Measurements from ENCODE around the gene HSD17B10.
"Not testable (repeated sequence)": the region's sequence is repeated elsewhere in the genome, so short reads cannot be mapped to it uniquely, and the experiment has no call there.

The HSD17B10 gene

DNA sequence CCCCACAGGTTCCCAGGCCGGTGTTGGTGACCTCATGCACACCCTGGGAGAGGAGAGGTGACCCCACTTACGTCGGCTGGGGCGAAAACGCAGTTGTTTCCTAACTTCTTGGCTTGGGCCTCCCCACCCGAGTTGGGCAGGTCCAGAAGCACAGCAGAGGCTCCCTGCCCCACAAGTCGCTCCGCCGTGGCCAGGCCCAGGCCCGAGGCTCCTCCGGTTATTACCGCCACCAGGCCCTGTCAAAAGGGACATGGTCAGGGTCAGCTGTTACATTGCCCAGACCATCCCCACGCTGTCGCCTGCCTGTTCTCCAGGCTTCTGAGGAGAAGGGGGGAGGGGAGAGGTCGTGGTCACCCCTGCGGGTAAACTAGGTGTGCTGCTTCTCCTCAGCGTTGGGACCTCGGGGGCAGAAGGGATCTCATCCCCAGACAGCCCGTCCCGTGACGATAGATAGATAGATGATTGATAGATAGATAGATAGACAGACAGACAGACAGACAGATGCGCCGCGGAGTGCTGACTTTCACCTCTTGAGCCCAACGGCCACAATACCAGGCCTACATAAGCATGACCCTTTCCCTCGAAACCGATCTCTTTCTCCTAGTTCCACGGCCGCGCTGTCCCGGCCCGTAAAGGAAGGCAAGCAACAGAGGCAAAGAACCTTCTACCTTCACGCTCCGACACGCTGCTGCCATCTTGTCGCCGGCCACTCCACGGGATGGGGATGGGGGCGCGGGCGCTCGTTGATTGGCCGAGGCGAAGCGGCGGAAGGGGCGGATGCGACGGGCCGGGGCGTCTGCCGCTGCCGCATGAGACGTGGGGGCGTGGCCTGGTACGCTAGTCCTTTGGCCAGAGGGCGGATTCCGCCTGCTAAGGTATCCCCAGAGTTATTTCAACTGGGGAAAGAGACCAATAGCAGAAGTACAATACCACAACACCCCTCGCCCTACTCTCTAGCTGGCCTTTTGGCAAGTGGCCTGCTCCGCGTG is at the start of gene HSD17B10:
TSS of gene HSD17B10 (minus strand) at position 720 of the 989 bp plus-strand sequence. CDS start at position 695, 25 bp downstream.
- DNase-seq (ENCODE audit: low read depth): peak; percentile 82

DNA sequence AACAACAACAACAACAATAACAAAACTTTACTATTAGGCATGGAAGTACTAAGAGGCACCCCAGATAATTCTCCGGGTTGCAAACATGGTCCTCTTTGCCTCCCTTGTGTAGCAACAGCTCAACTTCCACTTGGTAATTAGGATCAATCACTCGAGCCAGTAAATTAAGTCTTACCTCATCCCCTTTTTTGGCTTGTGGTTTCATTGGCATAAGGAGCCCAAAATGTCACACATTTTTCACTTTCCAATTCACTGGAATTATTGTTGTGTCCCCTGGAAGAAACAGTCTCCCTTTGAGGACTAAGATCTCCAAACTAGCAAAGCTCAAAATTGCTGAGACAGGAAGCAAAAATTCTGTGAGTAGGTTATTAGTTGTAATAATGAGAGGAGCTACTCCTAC is 49.2 kb upstream of the HSD17B10 start:
- DNase-seq (ENCODE audit: low read depth): no peak

DNA sequence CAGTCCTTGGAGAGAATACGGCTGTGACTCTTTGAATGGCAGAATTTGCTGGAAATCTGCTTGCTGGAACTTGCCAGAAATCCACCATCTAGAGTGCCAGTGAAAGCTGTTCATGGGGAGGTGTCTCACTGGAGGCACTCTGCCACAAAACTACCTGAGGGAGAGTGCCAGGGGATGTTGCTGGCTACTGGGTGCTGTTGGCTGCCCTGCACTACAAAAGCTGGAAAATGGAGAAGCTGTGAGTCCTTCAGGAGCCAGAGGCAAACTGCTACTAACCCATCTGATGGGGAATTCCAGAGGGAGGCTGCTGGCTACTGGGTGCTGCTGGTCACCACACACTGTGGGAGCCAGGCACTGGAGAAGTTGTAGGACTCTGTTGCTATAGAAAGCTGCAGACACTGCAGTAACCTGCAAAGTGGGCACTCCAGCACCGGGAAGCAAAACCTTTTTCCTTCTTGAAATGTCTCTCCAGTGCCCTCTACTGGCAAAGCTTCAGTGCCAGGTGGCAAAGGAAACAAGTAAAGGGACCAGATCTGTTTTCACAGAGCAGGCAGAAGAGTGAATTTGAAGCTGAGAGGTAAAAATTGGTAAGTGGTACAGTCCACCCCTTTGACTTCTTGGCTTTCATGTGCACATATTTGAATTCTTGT is 47.8 kb upstream of the HSD17B10 start:
- peak; percentile 26 for DNase-seq (ENCODE audit: low read depth)

DNA sequence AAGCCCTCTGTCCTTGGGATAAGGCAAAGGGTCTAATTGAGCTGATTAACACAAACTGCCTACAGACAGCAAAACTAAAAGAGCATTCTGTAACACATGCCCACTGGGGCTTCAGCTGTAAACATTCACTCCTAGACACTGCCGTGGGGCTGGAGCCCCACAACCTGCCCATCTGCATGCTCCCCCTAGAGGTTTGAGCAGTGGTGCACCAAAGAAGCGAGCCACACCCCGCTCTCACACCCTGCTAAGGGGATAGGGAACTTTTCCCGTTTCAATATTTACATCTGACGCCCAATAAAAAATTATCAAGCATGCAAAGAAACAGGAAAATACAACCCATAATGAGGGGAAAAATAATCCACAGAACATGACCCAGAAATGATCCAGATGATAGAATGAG is 46.9 kb upstream of the HSD17B10 start:
- no peak for DNase-seq (ENCODE audit: low read depth)

DNA sequence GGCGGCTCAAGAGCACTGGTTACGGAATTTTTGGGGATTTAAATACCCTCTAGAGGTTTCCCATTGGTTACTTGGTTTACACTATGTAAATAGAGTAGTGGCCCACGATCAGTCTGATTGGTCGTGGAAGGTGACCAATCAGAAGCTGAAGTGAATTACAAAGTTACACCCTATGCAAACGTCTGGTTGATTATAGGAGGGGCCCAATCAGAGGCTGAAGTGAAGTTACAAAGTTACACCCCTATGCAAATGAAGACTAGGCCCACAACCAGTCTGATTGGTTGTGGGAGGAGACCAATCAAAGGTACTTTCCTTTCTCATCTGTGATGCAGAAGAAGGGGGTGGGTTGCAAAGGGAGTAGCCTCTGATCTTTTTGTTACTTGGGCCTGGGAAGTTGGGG is 45.1 kb upstream of the HSD17B10 start:
- no peak for DNase-seq (ENCODE audit: low read depth)

DNA sequence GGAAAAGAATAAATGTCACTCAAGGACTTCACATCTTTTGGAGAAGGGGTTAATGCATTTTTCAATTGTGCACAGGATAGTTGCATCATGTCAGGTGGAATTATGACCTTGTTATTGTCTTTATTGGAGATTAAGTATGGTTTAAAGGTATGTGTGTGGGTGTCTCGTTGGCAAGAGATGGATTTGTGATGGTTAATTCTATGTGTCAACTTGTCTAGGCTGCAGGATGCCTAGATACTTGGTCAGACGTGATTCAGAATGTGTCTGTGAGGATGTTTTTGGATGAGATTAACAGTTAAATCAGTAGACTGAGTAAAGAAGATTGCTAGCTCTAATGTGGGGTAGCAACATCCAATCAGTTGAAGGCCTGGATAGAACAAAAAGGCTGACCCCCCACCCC is 42.2 kb upstream of the HSD17B10 start:
- no peak for DNase-seq (ENCODE audit: low read depth)

DNA sequence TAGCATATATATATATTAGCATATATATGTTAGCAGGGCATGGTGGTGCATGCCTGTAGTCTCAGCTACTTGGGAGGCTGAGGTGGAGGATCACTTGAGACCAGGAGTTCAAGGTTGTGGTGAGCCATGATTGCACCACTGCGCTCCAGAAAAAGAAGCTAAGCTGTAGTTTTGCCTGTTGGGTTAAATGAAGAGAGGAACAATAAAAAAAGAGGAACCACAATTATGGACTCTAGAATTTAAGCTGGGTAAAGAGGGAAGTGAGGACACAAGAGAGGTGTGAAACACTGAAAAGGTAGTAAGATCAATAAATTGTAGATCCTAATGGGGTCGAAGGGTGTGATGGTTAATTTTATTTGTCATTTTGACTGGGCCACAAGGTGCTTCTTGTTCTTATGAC is 40.5 kb upstream of the HSD17B10 start:
- no peak for DNase-seq (ENCODE audit: low read depth)

DNA sequence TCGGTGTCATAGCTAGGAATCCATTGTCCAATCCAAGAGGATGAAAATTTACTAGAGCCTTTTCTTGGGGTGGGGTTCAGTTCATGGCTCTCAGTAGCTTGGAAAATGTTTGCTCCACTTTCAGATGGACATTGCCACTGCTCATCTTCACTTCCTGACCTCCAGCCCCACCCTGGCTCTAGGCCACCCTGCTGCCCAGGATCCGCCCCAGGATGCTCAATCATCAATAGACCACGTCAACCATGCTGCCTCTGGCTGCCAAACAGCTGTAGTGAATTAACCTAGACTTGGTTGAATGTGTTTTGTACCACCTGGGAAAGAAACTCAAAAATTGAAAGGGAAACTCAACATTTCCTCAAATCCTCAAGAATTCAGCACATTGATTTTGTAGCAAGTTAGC is 37.2 kb upstream of the HSD17B10 start:
- DNase-seq (ENCODE audit: low read depth): no peak

DNA sequence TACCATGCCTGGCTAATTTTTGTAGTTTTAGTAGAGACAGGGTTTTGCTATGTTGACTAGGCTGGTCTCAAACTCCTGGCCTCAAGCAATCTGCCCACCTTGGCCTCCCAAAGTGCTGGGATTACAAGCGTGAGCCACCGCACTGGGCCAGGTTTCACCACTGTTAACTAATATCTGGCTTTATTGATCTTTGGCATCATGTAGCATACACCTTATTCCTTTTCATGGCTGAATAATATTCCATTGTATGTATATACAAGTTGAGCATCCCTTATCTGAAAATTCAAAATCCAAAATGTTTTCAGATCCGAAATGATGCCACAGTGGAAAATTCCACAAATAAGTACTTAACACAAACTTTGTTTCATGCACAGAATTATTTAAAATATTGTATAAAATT is 34.5 kb upstream of the HSD17B10 start:
- not testable (repeated sequence) for DNase-seq (ENCODE audit: low read depth)

DNA sequence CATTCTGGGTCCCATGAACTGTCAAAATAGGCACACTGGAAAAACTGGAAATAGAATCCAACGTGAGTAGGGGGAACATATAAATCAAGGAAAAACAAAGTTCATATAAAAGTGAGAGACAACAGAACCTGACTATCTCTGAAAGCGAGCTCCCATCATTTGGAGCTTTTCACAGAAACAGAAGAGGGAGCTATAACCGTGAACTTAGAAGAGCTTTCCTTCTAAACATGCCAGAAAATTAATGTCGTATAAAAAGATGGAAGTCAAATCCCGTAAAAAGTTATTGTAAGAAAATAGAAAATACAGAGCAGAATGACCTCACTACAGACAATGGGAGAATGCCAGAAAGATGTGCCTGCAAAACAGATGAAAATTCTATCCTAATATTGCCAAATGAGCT is 23.9 kb upstream of the HSD17B10 start:
- no peak for DNase-seq (ENCODE audit: low read depth)

DNA sequence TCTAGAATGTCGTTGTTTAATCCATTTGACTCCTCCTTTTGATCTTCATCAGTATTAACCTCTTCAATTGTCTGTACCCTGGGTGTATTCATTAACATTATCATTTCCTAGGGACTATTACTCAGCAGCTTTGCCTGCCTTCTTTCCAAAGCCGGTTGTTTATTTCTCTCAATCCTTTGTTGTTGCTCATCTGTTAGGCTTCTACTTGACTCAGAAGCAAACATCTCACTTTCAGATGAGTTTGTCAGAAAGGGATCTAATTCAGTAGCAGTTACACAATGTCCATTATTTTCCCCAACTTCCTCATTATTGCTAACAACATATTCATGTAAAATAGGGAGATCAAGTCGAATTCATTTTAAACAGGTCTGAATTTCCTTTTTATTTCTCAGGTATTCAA is 22.1 kb upstream of the HSD17B10 start:
- DNase-seq (ENCODE audit: low read depth): no peak

DNA sequence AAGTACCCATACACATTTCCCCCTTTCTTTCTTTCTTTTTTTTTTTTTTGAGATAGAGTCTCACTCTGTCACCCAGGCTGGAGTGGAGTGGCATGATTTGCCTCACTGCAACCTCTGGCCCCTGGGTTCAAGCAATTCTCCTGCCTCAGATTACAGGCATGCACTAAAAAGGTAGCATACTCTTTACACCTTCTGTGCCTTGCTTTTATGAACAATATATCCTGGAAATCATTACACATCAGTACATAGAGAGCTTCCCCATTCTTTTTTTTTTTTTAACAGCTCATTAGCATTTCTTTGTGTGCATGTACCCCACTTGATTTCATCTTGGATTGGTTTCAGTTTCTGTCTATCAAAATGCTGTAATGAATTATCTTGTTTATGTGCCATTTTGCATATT is 18.6 kb upstream of the HSD17B10 start:
- no peak for DNase-seq (ENCODE audit: low read depth)

DNA sequence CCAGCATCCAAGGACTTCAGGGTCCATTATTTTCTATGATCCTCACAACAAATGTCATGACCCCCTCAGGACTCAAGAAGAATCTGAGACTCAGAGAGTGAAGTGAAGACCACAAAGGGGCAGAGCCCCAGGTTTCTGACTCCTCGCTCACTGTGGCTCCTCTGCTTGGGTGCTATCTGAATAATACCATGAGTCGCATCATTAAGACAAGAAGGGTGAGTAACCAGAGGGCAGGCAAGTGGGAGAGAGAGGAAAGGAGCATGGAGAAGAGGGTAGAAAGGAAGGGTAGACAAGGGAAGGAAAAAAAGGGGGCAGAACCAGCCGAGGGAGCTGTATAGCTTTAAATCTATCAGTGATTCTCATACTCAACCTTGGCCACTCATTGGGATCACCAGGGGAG is 15.5 kb upstream of the HSD17B10 start:
- DNase-seq (ENCODE audit: low read depth): no peak

DNA sequence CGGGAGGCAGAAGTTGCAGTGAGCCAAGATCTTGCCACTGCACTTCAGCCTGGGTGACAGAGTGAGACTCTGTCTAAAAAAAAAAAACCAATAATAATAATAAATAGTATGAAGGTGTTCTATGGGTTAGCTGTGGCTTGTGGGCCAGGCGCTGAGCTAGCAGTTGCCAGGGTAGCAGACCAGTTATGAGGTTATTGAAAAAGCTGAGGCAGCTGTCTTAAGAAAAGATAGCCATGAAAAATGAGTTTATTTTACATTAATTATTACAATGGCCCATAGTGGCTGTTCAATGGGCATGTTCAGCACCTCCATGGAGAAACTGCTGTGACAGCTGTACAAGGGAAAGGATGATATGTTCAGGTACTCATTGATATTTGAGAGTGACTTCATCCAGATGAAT is 13.3 kb upstream of the HSD17B10 start:
- DNase-seq (ENCODE audit: low read depth): no peak

DNA sequence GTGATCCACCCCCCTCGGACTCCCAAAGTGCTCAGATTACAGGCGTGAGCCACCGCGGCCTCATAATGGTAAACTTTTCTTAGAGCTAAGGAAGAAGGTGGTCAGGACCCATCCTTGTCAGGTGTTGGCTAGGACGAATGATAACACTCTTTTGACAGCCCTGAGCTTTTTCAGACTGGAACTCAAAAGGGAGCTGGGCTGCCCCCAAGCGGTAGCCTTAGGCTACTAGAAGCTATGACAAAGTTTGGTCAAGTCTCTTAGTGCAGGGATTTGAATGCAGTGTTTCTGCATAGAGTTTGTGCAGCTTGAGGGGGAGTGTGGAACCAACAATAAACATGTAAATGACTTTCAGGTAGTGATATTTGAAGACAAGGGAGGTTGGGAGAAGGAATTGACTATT is 11.8 kb upstream of the HSD17B10 start:
- DNase-seq (ENCODE audit: low read depth): no peak

DNA sequence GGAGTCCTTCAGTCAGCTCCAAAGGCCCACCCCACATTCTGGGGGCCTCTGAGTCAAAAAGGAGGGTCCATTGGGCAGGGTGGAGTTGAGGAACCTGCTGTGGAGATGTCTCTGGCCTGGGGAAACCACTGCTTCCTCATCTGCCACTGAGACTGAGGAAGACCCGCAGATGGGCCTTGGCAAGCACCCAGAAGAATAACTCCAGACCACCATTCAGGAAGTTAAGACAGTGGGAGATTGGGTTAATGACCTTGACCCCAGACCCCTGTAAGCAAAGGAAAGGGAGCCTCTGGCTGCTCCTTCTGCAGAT is 8.1 kb upstream of the HSD17B10 start:
- DNase-seq (ENCODE audit: low read depth): no peak

DNA sequence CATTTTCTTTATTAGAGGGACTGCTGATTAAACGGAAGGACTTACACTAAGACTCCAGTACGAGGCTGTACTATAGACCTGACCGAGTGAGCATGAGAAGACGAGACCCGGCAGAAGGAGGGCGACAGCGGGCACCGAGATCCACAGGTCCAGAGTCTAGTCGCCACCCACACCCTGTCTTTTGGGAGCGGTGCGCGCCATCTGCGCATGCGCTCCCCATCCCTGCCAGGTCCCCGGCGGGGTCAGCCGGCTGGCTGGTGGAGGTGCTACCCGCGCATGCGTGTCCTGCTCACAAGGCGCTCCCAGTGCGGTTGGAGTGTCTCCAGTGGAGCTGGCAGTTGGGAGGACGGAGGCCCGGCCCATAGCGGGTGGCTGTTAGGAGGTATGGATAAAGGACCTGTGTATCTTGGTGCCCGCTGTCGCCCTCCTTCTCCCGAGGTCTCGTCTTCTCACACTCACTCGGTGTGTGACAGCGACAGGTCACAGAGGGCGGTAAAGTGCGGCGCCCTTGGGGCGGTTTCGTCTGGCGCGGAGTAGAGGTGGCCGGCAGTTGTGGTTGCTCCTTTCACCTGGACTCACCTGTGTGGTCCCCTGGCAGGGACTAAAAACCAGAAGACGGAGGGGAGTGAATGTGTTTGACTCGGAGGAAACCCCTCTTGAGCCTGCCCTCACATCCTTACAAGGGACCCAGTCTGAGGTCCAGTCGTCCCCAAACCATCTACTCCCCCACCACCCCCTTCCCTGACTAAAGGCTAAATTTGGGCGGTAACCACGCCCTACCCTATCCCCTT is 7.6 kb upstream of the HSD17B10 start:
- peak; percentile 61 for DNase-seq (ENCODE audit: low read depth)

DNA sequence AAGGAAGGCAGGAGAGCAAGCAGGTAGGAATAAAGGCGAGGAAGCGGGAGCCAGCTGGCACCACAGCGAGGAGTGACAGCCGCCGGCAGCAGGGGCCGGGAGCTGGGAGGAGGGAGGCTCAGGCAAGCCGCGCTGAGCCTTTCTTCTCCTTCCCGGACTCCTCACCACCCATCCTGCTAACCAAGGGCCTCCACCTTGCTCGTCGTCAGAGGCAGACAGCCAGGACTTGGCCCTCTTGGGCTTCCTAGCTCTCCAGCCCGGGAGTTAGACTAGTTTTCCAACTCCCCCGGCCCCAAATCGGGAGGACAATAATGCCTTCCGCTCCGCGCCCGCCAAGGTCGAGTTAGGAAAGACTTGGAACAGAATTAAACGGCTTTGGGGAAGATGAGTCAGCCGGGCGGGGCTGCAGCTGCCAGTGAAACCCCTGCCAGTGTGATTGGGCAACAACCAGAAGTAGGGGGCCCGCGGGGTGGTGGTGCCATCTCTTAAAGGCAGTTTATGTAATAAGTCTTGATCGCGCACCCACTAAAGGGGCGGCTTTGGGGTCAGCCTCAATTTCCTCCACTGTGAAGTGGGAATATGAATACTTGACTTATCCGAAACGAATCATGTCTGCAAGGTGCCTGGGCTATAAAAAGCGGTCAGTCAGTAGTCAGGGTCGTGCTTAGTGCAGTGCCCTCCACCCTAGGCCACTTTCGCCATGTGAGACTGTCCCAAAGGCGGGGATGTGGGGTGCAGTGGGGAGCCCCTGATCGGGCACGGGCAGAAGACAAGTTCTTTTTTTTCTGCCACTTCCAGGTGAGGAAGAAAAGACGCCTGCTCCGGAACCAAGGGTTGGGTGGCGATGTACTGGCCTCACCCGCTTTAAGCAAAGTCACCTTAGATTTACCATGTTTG is 6.7 kb upstream of the HSD17B10 start:
- DNase-seq (ENCODE audit: low read depth): no peak

DNA sequence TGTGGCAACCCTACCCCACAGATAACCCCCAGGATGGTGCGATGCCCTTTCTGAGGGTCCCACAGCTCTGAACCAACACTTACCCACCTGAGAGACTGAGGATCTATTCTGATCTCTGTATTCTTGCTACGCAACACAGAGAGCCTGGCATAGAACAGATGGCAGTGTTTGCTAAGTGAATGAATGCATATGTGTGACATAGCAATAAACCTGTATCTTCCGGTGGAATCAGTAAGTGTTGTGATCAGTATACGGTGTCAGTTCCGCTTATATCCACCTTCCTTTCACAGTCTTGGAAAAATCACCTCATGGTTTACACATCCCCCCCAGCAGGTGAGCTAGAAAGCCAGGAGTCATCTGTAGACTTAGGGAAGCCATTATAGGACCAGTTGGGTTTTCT is 5.9 kb upstream of the HSD17B10 start:
- no peak for DNase-seq (ENCODE audit: low read depth)

DNA sequence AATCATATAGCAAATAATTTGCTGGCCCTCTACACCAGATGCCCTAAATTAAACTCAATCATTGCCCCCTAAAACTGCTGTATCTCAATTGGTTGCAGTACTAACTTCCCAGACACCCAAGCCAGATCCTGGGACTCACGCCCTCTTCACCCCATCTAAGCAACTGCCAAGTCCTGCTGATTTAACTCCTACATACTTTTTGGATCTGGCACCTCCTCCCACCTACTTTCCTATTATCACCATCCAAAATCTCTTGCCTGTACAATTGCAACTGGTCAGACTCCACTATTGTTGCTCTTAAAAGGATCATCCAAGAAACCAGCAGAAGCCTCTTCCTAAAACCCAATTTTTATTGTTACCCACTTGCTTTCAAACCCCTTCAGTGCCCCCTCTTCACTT is 4.7 kb upstream of the HSD17B10 start:
- DNase-seq (ENCODE audit: low read depth): no peak

DNA sequence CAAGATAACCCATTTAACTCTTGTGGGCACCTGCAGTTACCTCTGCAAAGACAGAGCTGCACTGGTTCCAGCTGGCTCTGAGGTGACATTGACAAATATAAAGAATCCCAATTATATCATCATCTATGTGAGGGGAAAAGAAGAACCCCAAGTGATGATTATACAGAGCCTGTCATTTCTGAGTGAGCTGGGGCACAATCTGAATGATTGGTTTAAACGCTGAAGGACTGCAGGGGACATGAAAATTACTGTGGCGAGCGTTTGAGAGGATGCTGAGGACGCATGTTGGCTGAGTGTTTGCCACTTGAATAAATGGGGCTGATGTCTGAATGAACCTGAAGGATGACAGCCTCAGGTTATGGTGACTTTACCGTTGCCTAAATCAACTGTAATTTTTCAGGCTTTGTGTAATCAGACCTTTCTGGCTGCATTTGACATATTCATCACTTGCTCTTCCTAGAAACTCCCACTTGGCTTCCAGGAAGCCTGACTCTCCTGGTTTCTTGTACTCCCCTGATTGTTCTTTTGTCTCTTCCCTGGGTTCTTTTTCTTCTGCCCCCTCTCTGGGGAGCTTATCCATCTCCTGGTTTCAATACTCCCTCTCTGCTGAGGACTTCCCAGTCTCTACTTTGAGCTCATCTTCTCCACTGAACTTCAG is 4.1 kb upstream of the HSD17B10 start:
- DNase-seq (ENCODE audit: low read depth): no peak

Measured in stimulated activated CD8-positive, alpha-beta memory T cell treated with anti-CD3 and anti-CD28 coated beads, Interleukin-4, amount 100 ng/mL, for 24 hours (primary cell).